NB4 (cell line): ENCODE data around the gene ZNF609.

Experiments used
- DNase-seq: peaks from one replicate; pipeline ENCODE4 v3.0.0; 2010; ENCODE audit warnings: low read depth
- H3K4me3 ChIP-seq: one replicate; pipeline ENCODE4 v1.5.1; 2011; ENCODE audit warnings: mild to moderate bottlenecking, low read depth, low read length, moderate library complexity
- MYC ChIP-seq: IDR thresholded peaks from 2 replicates; pipeline ENCODE4 v1.6.1; 2011; ENCODE audit warnings: low read depth, low read length
- POLR2A ChIP-seq: IDR thresholded peaks from 2 replicates; pipeline ENCODE4 v1.6.1; 2011; ENCODE audit warnings: mild to moderate bottlenecking; ENCODE audit not compliant: insufficient read length; ENCODE audit errors: extremely low read depth
- TF ChIP-seq, protein P1 (sequence below): IDR thresholded peaks from one replicate; pipeline ENCODE4 v1.5.1; 2012; ENCODE audit warnings: low read depth, low read length
- TF ChIP-seq, protein P2 (sequence below): IDR thresholded peaks from 2 replicates; pipeline ENCODE4 v1.6.1; 2011; ENCODE audit warnings: low read depth, low read length

Gene ZNF609

DNA sequence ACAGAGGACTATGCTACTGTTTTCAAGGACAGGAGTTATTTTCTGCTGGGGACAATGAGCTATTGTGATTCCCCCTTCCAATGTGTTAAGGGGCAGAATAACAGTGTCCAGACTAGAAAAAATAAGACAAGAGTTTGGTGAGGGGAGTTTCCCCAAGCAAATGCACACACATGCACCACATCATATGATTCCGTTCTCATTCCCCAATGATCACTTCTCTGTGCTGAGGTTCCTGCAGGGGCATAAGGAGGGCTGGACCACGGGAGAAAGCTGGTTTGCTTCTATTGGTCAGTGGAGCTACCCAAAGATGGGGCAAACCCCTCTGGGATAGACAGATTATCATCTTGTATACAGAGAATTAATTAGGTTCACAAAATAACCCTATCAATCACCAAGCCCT, 234.4 kb downstream of the ZNF609 start:
- H3K4me3 ChIP-seq: no peak overlapping the region
- no peak for TF ChIP-seq POLR2A
- DNase-seq: no peak

DNA sequence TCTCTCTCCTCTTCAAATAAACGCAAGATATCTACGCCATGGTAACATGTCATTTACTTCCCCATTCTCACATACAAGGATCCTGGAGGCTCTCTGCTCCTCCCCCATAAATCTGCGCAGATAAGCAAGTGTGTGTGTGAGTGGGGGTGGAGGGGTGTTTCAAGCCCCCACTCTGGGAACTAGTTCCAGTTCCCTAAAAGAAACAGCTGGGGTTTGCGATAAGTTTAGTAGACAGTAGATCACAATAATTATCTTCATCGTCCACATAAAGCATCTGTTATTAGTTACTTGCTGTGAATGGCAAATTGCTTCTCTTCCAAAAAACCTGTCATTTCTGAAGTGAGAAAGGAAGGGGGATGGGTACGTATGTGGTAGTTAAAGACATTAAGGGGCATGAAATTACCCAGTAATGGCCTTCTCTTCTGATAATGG, 235.2 kb downstream of the ZNF609 start:
- H3K4me3 ChIP-seq: no peak overlapping the region
- no peak for TF ChIP-seq POLR2A
- TF ChIP-seq, protein P1, sequence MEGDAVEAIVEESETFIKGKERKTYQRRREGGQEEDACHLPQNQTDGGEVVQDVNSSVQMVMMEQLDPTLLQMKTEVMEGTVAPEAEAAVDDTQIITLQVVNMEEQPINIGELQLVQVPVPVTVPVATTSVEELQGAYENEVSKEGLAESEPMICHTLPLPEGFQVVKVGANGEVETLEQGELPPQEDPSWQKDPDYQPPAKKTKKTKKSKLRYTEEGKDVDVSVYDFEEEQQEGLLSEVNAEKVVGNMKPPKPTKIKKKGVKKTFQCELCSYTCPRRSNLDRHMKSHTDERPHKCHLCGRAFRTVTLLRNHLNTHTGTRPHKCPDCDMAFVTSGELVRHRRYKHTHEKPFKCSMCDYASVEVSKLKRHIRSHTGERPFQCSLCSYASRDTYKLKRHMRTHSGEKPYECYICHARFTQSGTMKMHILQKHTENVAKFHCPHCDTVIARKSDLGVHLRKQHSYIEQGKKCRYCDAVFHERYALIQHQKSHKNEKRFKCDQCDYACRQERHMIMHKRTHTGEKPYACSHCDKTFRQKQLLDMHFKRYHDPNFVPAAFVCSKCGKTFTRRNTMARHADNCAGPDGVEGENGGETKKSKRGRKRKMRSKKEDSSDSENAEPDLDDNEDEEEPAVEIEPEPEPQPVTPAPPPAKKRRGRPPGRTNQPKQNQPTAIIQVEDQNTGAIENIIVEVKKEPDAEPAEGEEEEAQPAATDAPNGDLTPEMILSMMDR: no peak
- TF ChIP-seq, protein P2, sequence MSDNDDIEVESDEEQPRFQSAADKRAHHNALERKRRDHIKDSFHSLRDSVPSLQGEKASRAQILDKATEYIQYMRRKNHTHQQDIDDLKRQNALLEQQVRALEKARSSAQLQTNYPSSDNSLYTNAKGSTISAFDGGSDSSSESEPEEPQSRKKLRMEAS: no peak
- no peak for TF ChIP-seq MYC
- peak; percentile 82 for DNase-seq

DNA sequence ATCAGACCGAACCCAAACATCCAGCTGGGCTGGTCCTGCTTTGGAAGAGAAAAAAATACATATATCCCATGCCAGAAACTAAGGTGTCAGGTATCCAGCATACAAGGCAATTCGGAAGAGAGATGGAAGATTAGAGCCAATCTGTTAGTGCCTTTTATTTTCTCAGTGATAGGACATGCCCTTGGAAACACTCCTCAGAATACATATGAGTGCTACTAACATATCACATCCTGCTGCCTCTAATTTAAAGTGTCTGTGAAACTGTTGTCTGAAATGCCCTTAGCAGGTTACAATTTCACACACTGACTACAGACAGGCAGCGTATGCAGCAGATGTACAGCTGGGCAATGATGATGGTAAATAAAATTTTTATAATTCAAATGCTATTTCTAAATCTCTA, 236.1 kb downstream of the ZNF609 start:
- H3K4me3 ChIP-seq: no peak overlapping the region
- TF ChIP-seq, protein P1: no peak
- no peak for TF ChIP-seq MYC
- no peak for TF ChIP-seq POLR2A
- TF ChIP-seq, protein P2: no peak
- no peak for DNase-seq

DNA sequence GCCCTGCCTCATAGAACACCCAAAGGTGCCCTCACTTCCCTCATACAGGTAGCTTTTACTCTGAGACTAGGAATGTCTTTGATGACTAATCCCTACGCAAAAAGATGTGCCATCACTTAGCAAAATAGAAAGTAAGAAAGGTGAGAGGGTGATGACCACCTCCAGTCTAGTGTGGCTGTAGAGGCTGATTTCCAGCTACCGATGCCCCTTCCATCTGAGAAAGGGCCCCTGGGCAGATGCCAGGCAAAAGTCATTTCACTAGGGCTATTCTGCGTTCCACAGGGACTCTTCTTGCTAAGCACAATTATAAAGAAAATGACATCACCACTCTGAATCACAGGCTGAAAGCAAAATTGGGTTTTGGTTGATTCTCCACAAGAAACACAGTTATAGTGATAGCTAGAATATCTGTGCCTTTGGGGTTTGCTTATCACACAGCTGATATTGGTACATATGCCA, 237.6 kb downstream of the ZNF609 start:
- TF ChIP-seq POLR2A (no peak), MYC (no peak)
- TF ChIP-seq, protein P1: no peak
- H3K4me3 ChIP-seq: no peak overlapping the region
- no peak for DNase-seq

DNA sequence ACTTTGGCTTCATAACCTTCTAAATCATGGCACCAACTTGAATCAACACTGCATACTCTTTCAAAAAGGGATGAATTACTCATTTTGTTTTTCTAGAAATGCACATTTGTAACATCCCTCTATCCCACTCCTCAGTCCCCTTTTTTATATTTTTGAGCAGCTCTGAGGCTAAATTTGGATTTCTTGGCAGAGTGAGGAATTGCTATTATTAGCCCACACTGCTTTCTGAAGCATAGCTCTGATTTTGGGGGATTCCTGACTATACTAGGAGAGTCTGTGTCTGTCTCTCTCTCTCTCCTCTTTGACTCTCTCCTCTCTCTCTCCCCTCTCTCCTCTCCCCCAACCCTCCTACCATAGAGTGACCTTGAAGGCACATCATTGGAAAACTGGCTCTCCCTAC, 238.4 kb downstream of the ZNF609 start:
- H3K4me3 ChIP-seq: no peak overlapping the region
- no peak for DNase-seq
- TF ChIP-seq, protein P1: no peak
- TF ChIP-seq POLR2A: no peak
- TF ChIP-seq MYC: no peak
- TF ChIP-seq, protein P2: no peak

DNA sequence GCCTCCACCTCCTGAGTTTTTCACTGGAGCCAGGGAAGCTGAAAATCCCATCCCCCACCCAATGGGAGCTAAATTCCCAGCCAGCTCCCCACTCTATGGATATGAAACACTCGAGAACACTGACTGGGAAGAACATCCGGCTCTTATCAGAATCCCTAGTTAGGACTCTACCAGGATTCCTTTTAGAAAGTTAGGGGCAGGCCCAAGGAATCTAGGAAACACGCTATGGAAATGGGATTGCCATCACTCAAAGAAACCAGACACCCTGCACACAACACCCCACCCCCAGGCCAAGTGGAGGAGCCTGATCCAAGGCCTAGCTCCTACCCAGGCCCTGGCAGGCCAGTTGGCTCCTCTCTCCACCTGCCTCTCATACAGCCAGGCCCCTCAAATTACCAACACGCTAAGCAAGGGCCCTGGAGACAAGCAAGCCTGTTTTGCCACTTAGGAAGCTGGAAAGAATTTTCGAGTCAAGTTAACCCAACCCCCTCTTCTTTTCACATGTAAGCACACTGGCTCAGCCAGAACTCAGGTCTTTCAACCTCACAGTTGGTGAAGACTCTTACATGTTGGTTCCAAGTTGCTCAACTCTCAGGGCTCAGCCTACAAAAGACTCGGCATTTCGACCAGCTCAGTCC, 239.5 kb downstream of the ZNF609 start:
- DNase-seq: no peak
- H3K4me3 ChIP-seq: no peak overlapping the region
- no peak for TF ChIP-seq MYC

DNA sequence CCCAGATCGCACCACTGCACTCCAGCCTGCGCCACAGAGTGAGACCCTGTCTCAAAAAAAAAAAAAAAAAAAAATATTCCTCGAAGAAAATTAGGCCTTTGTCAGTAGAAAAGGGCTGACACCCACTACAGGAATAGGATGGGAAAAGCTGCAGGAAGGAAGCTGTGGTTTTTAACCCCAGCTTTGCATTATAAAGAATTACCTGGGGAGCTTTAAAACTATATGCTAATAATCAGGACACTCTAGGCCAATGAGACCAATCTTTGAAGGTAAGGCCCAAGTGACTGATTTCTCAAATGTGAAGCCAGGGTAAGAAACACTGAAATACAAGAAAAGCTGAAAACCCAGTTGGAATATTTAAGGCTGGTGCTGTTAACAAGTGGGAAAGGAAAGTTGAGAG, 240.7 kb downstream of the ZNF609 start:
- no peak for DNase-seq
- TF ChIP-seq MYC: no peak
- TF ChIP-seq, protein P2: no peak
- no peak for TF ChIP-seq POLR2A
- TF ChIP-seq, protein P1: no peak
- H3K4me3 ChIP-seq: no peak overlapping the region
